GM12892 (cell line): ENCODE data around the gene STK39.

Source experiments
- POLR2A ChIP-seq: IDR thresholded peaks from 2 replicates; pipeline ENCODE4 v1.6.1; 2011; ENCODE audit warnings: low read depth, low read length, control low read depth
- POLR2AphosphoS5 ChIP-seq: IDR thresholded peaks from 2 replicates; pipeline ENCODE4 v1.6.1; 2011; ENCODE audit warnings: low read depth, low read length, control low read depth

- no peak for TF ChIP-seq POLR2A
- TF ChIP-seq POLR2AphosphoS5 = no peak
Observed at GRCh38 chr2:168222088-168222487, 25.3 kb downstream of the STK39 start.
